ENCODE results near the gene SECISBP2L.
A peak's percentile ranks its signal among the peaks of the same experiment; 100 is the strongest.

The SECISBP2L gene

GRCh38 chr15:49059491-49059890 lies 13.2 kb upstream of the SECISBP2L start:
- 97 to 100% methylated on average over 3 of the region's 3 CpGs for WGBS, 2 experiments
- no peak overlapping the region for H3K27ac ChIP-seq (ENCODE audit: insufficient read depth, low read depth, low read length, poor library complexity, severe bottlenecking)

DNA sequence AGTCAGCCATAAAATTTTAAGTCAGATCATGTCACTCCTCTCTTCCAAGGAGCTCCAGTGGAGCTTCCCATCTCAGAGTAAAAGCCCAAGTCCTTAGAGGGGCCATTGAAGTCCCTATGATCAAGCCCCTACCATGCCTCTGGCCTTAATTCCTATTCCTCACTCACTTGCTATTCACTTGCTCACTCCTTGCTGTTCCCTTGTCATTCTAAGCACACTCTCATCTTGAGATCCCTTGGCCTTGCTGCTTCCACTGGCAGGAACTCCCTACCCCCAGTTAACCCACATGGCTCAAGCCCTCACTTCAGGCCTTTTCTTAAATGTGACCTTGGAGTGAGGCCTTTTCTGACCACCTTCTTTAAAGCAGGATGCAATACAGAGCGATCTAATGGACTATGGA lies 12.3 kb upstream of the SECISBP2L start:
- Histone ChIP-seq H3K4me3 (ENCODE audit: insufficient read depth, low read depth, low read length) (no peak overlapping the region), H3K9me3 (ENCODE audit: control insufficient read depth, low read length) (no peaks in the 10 kb centered on the region), H3K27me3 (ENCODE audit: control insufficient read depth, insufficient read depth, low read length, poor library complexity, severe bottlenecking) (no peaks in the 10 kb centered on the region), H3K27ac (ENCODE audit: insufficient read depth, low read depth, low read length, poor library complexity, severe bottlenecking) (no peak overlapping the region), H3K4me1 (ENCODE audit: control insufficient read depth, insufficient read depth, low read length) (peaks cover 6% of the 10 kb centered on the region), H3K36me3 (ENCODE audit: control insufficient read depth, insufficient read depth, low read length) (no peaks in the 10 kb centered on the region)
- 89 to 100% methylated on average over 1 of the region's 1 CpG for WGBS, 2 experiments

More at GRCh38 chr15:49059491-49059890, 13.2 kb upstream of the SECISBP2L start:
- Histone ChIP-seq H3K4me1 (ENCODE audit: control insufficient read depth, insufficient read depth, low read length) (peaks cover 7% of the 10 kb centered on the region), H3K4me3 (ENCODE audit: insufficient read depth, low read depth, low read length) (no peak overlapping the region), H3K36me3 (ENCODE audit: control insufficient read depth, insufficient read depth, low read length) (no peaks in the 10 kb centered on the region), H3K27me3 (ENCODE audit: control insufficient read depth, insufficient read depth, low read length, poor library complexity, severe bottlenecking) (no peaks in the 10 kb centered on the region), H3K9me3 (ENCODE audit: control insufficient read depth, low read length) (no peaks in the 10 kb centered on the region)

DNA sequence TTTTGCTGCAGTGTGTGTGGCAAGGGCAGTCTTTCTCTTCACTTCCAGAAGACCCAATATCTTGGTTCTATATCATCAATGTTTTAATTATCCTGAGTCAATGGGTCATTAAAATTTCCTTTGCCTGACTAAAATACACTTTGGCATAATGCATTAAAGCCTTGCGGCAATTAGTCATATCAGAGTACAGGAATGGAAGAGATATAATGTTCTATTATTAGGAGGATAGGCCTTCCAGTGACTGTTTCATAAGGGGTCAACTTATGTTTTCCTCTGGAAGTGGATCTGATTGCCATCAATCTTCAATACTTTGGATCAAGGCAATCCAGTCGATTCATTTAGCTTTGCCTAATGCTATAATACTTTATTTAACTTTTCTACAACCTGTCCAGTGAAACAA lies 9.4 kb upstream of the SECISBP2L start:
- 94 to 98% methylated on average over 2 of the region's 2 CpGs for WGBS, 2 experiments
- Histone ChIP-seq H3K9me3 (ENCODE audit: control insufficient read depth, low read length) (no peaks in the 10 kb centered on the region), H3K4me1 (ENCODE audit: control insufficient read depth, insufficient read depth, low read length) (no peaks in the 10 kb centered on the region), H3K27ac (ENCODE audit: insufficient read depth, low read depth, low read length, poor library complexity, severe bottlenecking) (no peak overlapping the region), H3K4me3 (ENCODE audit: insufficient read depth, low read depth, low read length) (no peak overlapping the region), H3K36me3 (ENCODE audit: control insufficient read depth, insufficient read depth, low read length) (no peaks in the 10 kb centered on the region), H3K27me3 (ENCODE audit: control insufficient read depth, insufficient read depth, low read length, poor library complexity, severe bottlenecking) (no peaks in the 10 kb centered on the region)

GRCh38 chr15:49052662-49053061 lies 6.4 kb upstream of the SECISBP2L start:
- no peaks in the 10 kb centered on the region for H3K27me3 ChIP-seq (ENCODE audit: control insufficient read depth, insufficient read depth, low read length, poor library complexity, severe bottlenecking)
- no peaks in the 10 kb centered on the region for H3K9me3 ChIP-seq (ENCODE audit: control insufficient read depth, low read length)
- no peaks in the 10 kb centered on the region for H3K4me1 ChIP-seq (ENCODE audit: control insufficient read depth, insufficient read depth, low read length)
- whole genome bisulfite sequencing, 2 experiments: 95 to 96% methylated on average over 4 of the region's 4 CpGs
- no peak overlapping the region for H3K4me3 ChIP-seq (ENCODE audit: insufficient read depth, low read depth, low read length)
- H3K36me3 ChIP-seq (ENCODE audit: control insufficient read depth, insufficient read depth, low read length): no peaks in the 10 kb centered on the region
- no peak overlapping the region for H3K27ac ChIP-seq (ENCODE audit: insufficient read depth, low read depth, low read length, poor library complexity, severe bottlenecking)

DNA sequence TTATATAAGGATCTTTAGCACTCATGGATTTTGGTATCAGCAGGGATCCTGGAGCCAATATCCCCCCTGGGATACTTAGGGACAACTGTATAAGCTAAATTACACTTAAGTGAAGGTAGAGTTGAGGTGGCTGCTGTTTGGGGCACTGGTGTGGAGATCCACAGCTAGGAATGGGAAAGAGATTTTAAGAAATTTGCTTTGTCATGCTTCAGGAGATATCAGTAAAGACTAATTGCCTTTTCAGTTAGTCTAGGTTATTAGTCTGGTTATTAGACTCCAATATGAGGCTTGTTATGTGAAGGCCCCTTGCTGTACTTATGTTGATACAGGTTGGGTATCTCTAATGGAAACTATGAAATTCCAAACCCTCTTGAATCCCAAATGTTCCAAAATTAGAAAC lies 1.2 kb upstream of the SECISBP2L start:
- no peaks in the 10 kb centered on the region for H3K27me3 ChIP-seq (ENCODE audit: control insufficient read depth, insufficient read depth, low read length, poor library complexity, severe bottlenecking)
- no peaks in the 10 kb centered on the region for H3K9me3 ChIP-seq (ENCODE audit: control insufficient read depth, low read length)
- no peaks in the 10 kb centered on the region for H3K36me3 ChIP-seq (ENCODE audit: control insufficient read depth, insufficient read depth, low read length)
- H3K4me3 ChIP-seq (ENCODE audit: insufficient read depth, low read depth, low read length): no peak overlapping the region
- H3K4me1 ChIP-seq (ENCODE audit: control insufficient read depth, insufficient read depth, low read length): peaks cover 3% of the 10 kb centered on the region
- H3K27ac ChIP-seq (ENCODE audit: insufficient read depth, low read depth, low read length, poor library complexity, severe bottlenecking): no peak overlapping the region

GRCh38 chr15:49045751-49046219 lies 461 bp downstream of the SECISBP2L start:
- no peaks in the 10 kb centered on the region for H3K36me3 ChIP-seq (ENCODE audit: control insufficient read depth, insufficient read depth, low read length)
- no peaks in the 10 kb centered on the region for H3K9me3 ChIP-seq (ENCODE audit: control insufficient read depth, low read length)
- WGBS, 2 experiments: 1% methylated on average over 17 of the region's 17 CpGs
- H3K27ac ChIP-seq (ENCODE audit: insufficient read depth, low read depth, low read length, poor library complexity, severe bottlenecking): peak overlapping the region; percentile 65
- peaks cover 3% of the 10 kb centered on the region for H3K4me1 ChIP-seq (ENCODE audit: control insufficient read depth, insufficient read depth, low read length)
- H3K4me3 ChIP-seq (ENCODE audit: insufficient read depth, low read depth, low read length): peak overlapping the region; percentile 79
- no peaks in the 10 kb centered on the region for H3K27me3 ChIP-seq (ENCODE audit: control insufficient read depth, insufficient read depth, low read length, poor library complexity, severe bottlenecking)

DNA sequence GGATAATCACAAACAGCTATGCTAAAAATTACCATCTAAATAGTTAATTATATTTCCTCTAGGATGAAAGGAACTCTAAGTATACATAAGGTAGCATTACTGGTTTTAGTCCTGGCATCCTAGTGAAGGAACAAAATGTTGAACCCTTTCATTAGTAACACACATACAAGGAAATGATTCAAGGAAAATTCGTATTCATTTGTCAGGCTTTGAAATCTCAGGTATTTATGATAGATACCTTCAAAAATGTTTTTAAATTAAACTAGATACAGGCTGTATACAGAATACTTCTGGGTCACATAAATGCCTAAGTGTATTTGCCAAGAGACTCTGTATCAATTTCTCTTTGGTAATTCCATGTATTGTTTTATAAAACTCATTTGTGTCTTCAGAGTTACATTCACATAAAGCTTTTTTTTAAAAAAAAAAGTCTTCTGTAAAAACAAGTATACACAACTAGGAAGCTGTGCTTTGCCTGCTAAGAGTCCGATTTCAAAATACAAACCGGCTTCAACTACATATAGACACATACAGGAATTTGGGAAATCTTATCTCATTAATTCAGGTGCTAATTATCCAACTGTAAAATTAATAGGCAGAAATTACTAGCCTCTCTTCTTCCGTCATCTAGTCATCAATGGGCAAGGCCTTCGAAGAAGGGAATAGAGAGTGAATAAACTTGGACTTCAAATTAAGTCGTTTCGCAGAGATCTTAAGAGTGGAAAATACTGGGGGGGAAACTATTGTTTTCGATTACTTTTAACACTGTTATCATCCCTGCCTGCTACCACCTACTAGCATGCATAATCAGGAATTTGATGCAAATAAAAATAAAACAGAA lies 1.3 kb downstream of the SECISBP2L start:
- Histone ChIP-seq H3K9me3 (ENCODE audit: control insufficient read depth, low read length) (no peaks in the 10 kb centered on the region), H3K27me3 (ENCODE audit: control insufficient read depth, insufficient read depth, low read length, poor library complexity, severe bottlenecking) (no peaks in the 10 kb centered on the region), H3K4me1 (ENCODE audit: control insufficient read depth, insufficient read depth, low read length) (peaks cover 3% of the 10 kb centered on the region), H3K4me3 (ENCODE audit: insufficient read depth, low read depth, low read length) (peak overlapping the region; percentile 79), H3K27ac (ENCODE audit: insufficient read depth, low read depth, low read length, poor library complexity, severe bottlenecking) (no peak overlapping the region), H3K36me3 (ENCODE audit: control insufficient read depth, insufficient read depth, low read length) (no peaks in the 10 kb centered on the region)
- 14 to 34% methylated on average over 4 to 7 of the region's 8 CpGs for WGBS, 2 experiments

DNA sequence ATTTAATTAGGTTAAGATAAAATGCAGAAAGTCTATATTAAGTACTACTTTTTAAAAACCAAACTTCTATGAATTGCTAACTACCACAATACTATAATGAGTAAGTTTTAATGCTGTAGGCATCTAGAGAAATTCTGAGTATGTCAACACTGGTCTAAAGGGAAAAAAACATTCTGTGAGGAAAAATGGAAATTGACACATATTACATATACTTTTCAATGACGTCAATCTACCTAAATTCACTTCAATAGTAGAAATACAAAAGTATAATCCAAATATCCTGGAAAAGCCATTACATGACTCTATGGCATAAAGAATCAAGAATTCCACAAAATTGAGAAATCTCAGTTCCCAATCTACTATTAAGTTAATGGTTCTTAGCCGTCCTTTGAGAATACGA lies 2.2 kb downstream of the SECISBP2L start:
- no peak overlapping the region for H3K27ac ChIP-seq (ENCODE audit: insufficient read depth, low read depth, low read length, poor library complexity, severe bottlenecking)
- no peaks in the 10 kb centered on the region for H3K9me3 ChIP-seq (ENCODE audit: control insufficient read depth, low read length)
- H3K27me3 ChIP-seq (ENCODE audit: control insufficient read depth, insufficient read depth, low read length, poor library complexity, severe bottlenecking): no peaks in the 10 kb centered on the region
- WGBS, 2 experiments: 95 to 100% methylated on average over 3 of the region's 3 CpGs
- no peak overlapping the region for H3K4me3 ChIP-seq (ENCODE audit: insufficient read depth, low read depth, low read length)
- peaks cover 3% of the 10 kb centered on the region for H3K4me1 ChIP-seq (ENCODE audit: control insufficient read depth, insufficient read depth, low read length)
- H3K36me3 ChIP-seq (ENCODE audit: control insufficient read depth, insufficient read depth, low read length): no peaks in the 10 kb centered on the region

- Histone ChIP-seq H3K27ac (ENCODE audit: insufficient read depth, low read depth, low read length, poor library complexity, severe bottlenecking) (no peak overlapping the region), H3K9me3 (ENCODE audit: control insufficient read depth, low read length) (no peaks in the 10 kb centered on the region), H3K4me1 (ENCODE audit: control insufficient read depth, insufficient read depth, low read length) (peaks cover 3% of the 10 kb centered on the region), H3K4me3 (ENCODE audit: insufficient read depth, low read depth, low read length) (no peak overlapping the region), H3K36me3 (ENCODE audit: control insufficient read depth, insufficient read depth, low read length) (no peaks in the 10 kb centered on the region), H3K27me3 (ENCODE audit: control insufficient read depth, insufficient read depth, low read length, poor library complexity, severe bottlenecking) (no peaks in the 10 kb centered on the region)
These were observed 4.1 kb downstream of the SECISBP2L start for GRCh38 chr15:49042165-49042564.

DNA sequence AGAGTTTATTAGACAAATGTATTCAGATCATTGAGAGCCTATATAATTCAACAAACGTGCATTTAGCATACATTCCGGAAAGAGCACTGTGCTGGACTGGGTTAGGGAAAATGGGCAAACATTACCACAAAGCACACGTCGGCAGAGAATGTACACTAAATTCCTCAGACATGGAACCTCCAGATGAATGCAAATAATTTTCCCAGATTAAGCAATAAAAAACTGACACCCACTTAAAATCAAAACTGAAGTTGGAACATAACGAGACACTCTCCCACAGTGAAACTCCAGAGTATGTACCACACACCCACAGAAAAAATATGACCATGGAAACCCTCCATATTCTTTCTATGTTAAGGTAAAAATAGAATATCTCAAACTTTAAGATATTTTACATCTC lies 4.8 kb downstream of the SECISBP2L start:
- H3K4me3 ChIP-seq (ENCODE audit: insufficient read depth, low read depth, low read length): no peak overlapping the region
- WGBS, 2 experiments: 97% methylated on average over 5 of the region's 5 CpGs
- no peaks in the 10 kb centered on the region for H3K36me3 ChIP-seq (ENCODE audit: control insufficient read depth, insufficient read depth, low read length)
- H3K4me1 ChIP-seq (ENCODE audit: control insufficient read depth, insufficient read depth, low read length): peaks cover 3% of the 10 kb centered on the region
- no peak overlapping the region for H3K27ac ChIP-seq (ENCODE audit: insufficient read depth, low read depth, low read length, poor library complexity, severe bottlenecking)
- H3K9me3 ChIP-seq (ENCODE audit: control insufficient read depth, low read length): no peaks in the 10 kb centered on the region
- H3K27me3 ChIP-seq (ENCODE audit: control insufficient read depth, insufficient read depth, low read length, poor library complexity, severe bottlenecking): no peaks in the 10 kb centered on the region
